HFFc6 (cell line): ENCODE data around the gene RASSF8. TPM values are rescaled to one million over a fixed set of nuclear protein-coding genes. Genes with fewer than 3 reads are reported as not detected.
A peak's percentile ranks its signal among the peaks of the same experiment; 100 is the strongest.

Source experiments
- DNase-seq: peaks from one replicate; pipeline ENCODE4 v3.0.0-alpha.2; 2018
- H3K27ac Mint-ChIP-seq: 2 replicates; pipeline ENCODE4 v1.8.0; 2020; ENCODE audit warnings: mild to moderate bottlenecking, mixed read lengths
- H3K27me3 Mint-ChIP-seq: 2 replicates; pipeline ENCODE4 v1.8.0; 2021; ENCODE audit warnings: mild to moderate bottlenecking, moderate library complexity, mixed read lengths; ENCODE audit not compliant: insufficient read depth
- H3K36me3 Mint-ChIP-seq: 2 replicates; pipeline ENCODE4 v1.8.0; 2021; ENCODE audit warnings: low read depth, mixed read lengths
- H3K4me1 Mint-ChIP-seq: 2 replicates; pipeline ENCODE4 v1.8.0; 2020; ENCODE audit warnings: low read depth, mixed read lengths
- H3K4me3 Mint-ChIP-seq: 2 replicates; pipeline ENCODE4 v1.8.0; 2020; ENCODE audit warnings: mild to moderate bottlenecking, moderate library complexity, mixed read lengths
- H3K9me3 Mint-ChIP-seq: 2 replicates; pipeline ENCODE4 v1.8.0; 2020; ENCODE audit warnings: mild to moderate bottlenecking, mixed read lengths
- total RNA-seq, 6 experiments: library from RNA; stranded (reverse); fragmentation: NEBNext Ultra II Directional; extraction: Animal tissue kit (Norgen Biotek cat#: 25700); gene quantifications; 2 replicates in 1 of 6; 3 replicates in 5 of 6; pipeline ENCODE4 v1.2.3, GENCODE V29; 2021
- TF ChIP-seq, protein P1 (sequence below): fragments of 200-600 bp; sonication (generic); IDR thresholded peaks from 2 replicates; pipeline ENCODE4 v1.5.0; 2021; ENCODE audit warnings: antibody characterized with exemption, mild to moderate bottlenecking

The RASSF8 gene
- total RNA-seq, 6 experiments from 2014 or later: 61.7 to 84.5 (median 77.0) TPM

GRCh38 chr12:25990495-25990894 is 32.0 kb downstream of the RASSF8 start:
- Mint-ChIP-seq H3K4me1 (peaks cover 72% of the 10 kb centered on the region), H3K9me3 (no peaks in the 10 kb centered on the region), H3K36me3 (peaks cover 5% of the 10 kb centered on the region; the same call in 1 of the 2 replicates), H3K4me3 (no peak overlapping the region), H3K27ac (no peak overlapping the region), H3K27me3 (no peaks in the 10 kb centered on the region)
- TF ChIP-seq, protein P1, sequence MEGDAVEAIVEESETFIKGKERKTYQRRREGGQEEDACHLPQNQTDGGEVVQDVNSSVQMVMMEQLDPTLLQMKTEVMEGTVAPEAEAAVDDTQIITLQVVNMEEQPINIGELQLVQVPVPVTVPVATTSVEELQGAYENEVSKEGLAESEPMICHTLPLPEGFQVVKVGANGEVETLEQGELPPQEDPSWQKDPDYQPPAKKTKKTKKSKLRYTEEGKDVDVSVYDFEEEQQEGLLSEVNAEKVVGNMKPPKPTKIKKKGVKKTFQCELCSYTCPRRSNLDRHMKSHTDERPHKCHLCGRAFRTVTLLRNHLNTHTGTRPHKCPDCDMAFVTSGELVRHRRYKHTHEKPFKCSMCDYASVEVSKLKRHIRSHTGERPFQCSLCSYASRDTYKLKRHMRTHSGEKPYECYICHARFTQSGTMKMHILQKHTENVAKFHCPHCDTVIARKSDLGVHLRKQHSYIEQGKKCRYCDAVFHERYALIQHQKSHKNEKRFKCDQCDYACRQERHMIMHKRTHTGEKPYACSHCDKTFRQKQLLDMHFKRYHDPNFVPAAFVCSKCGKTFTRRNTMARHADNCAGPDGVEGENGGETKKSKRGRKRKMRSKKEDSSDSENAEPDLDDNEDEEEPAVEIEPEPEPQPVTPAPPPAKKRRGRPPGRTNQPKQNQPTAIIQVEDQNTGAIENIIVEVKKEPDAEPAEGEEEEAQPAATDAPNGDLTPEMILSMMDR: no peak
- DNase-seq: no peak

GRCh38 chr12:25992026-25992782 is 33.7 kb downstream of the RASSF8 start:
- TF ChIP-seq, protein P1: no peak
- Mint-ChIP-seq H3K27me3 (no peaks in the 10 kb centered on the region), H3K36me3 (peaks cover 5% of the 10 kb centered on the region; the same call in 1 of the 2 replicates), H3K4me3 (no peak overlapping the region), H3K4me1 (peaks cover 74% of the 10 kb centered on the region), H3K27ac (peak overlapping the region; percentile 91), H3K9me3 (no peaks in the 10 kb centered on the region)
- no peak for DNase-seq

DNA sequence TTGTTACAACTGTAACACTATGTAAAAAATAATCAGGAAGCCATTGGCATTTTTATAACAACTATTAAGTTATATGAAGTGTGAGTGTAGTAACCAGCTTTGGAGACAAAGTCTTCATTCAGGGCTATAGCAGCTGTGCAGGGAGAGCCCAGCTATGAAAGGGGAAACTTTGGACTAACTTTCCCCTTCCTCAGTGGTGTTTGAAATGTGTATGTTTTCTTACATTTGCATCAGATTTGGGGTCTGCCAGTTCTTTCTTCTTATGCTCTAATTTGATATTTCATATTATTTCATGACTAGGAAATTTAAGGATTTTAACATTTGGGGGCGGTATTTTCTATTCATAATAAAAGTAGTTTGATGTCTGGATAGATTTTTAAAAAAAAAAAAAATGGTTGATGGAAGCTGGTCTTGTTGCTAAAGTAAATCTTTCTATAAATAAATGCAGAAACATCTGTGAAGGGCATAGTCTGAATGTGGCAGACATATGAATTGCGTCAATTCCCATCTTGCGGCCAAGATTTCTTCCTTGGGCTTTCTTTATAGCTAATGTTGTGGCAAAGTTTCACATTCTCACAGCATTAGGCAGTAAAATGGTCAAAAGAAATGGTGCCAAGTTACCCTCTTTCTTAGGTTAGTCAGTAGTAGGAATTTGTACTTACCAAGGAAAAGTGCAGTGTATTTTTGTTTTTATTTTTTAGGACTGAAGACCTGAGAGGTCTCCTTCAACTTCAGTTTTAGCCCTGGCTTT is 35.6 kb downstream of the RASSF8 start:
- Mint-ChIP-seq H3K9me3 (no peaks in the 10 kb centered on the region), H3K4me1 (peaks cover 89% of the 10 kb centered on the region), H3K27ac (peak overlapping the region; percentile 91), H3K36me3 (peaks cover 5% of the 10 kb centered on the region; the same call in 1 of the 2 replicates), H3K27me3 (peaks cover 2% of the 10 kb centered on the region; the same call in 1 of the 2 replicates), H3K4me3 (peak overlapping the region; percentile 79)
- DNase-seq: peak; percentile 92
- TF ChIP-seq, protein P1: peak; percentile 29; the same call in 1 of the 2 replicates

DNA sequence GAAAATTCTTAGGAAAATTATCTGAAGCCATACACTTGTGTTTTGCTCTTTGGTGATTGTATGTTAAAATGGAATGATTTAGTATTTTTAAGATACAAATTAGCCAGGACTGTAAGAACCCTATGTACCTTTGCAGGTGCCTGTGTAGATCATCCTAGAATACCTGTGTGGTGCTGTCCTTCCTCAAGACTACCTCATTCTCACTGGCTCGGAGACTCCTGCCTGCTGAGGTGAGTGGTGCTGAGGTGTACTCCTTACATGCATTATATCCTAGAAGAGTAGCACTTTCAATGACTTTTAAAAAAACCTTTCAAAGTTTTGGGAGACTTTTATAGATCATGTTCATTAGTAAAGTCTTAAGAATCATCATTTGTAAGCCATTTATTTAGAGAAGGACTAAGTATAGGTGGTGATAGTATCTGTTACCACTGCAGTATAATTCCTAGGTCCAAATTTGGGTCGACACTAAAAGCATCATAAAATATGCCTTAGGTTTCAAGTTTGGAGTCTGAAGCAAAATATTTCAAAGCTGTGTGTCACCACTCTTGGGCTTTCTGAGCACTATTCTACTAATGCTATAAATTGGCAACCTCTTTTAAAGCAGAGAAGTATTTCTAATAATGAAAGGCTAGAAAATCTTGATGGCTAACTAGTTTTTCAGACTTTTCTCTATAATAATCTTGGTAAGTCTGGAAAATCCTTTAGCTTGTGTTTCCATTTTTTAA is 36.6 kb downstream of the RASSF8 start:
- TF ChIP-seq, protein P1: no peak
- peaks cover 2% of the 10 kb centered on the region; the same call in 1 of the 2 replicates for H3K27me3 Mint-ChIP-seq
- H3K36me3 Mint-ChIP-seq: peaks cover 5% of the 10 kb centered on the region; the same call in 1 of the 2 replicates
- peak; percentile 25 for DNase-seq
- no peaks in the 10 kb centered on the region for H3K9me3 Mint-ChIP-seq
- peaks cover 91% of the 10 kb centered on the region for H3K4me1 Mint-ChIP-seq
- peak overlapping the region; percentile 79 for H3K4me3 Mint-ChIP-seq
- peak overlapping the region; percentile 91 for H3K27ac Mint-ChIP-seq

- peaks cover 5% of the 10 kb centered on the region; the same call in 1 of the 2 replicates for H3K36me3 Mint-ChIP-seq
- H3K4me3 Mint-ChIP-seq: peak overlapping the region; percentile 61
- peak; percentile 25 for DNase-seq
- H3K9me3 Mint-ChIP-seq: no peaks in the 10 kb centered on the region
- H3K27me3 Mint-ChIP-seq: peaks cover 2% of the 10 kb centered on the region; the same call in 1 of the 2 replicates
- H3K27ac Mint-ChIP-seq: peak overlapping the region; percentile 91
- H3K4me1 Mint-ChIP-seq: peaks cover 88% of the 10 kb centered on the region
- TF ChIP-seq, protein P1: no peak
These were observed 37.4 kb downstream of the RASSF8 start for GRCh38 chr12:25995906-25996305.
